ENCODE data around the gene CCDC137. TPM values are rescaled to one million over a fixed set of nuclear protein-coding genes. Genes with fewer than 3 reads are reported as not detected.

CCDC137 gene
- total and polyA plus RNA-seq, 2 donors (not counting 3 experiments of a cell fraction or from before 2014, with no cell fraction given), result 12.9 to 32.2 TPM

DNA sequence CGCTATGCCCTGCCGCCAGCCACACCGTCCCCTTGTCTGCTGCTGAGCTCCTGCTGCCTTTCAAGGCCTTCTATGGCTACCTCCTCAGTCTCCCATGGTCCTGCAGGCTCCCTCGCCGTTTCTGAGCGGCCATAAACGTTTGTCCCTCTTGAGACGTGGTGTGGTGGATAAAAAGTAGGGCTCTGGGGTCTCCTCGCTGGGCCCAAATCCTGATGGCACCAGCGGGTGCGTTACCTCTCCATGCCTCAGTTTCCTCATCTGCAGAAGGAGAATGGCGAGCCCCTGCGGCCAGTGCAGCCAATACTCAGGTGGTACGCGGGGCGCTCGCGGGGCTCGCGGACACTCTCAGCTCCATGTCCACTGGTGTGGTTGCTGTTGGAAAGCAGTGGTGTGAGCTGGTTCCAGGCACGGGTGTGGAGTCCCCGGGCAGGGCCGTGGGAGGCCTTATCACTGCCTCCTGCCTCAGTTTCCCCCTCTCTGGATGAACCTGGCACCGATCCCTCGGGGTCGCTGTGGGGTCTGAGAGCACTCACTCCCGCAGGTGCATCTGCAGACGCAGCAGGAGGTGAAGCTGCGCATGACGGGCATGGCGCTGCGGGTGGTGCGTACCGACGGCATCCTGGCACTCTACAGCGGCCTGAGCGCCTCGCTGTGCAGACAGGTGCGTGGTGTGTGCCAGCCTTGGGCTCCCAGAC, 48.0 kb downstream of the CCDC137 start:
- FAIRE-seq (no peak), DNase-seq (ENCODE audit: low read depth, low spot score) (no peak)
- intact Hi-C loops (cut with micrococcal nuclease) (no loop called here), dilution Hi-C loops (cut with MboI; ENCODE audit: extremely low pct_ligation_motif_present, low sequenced_read_pairs) (no loop called here)
- H3K79me2 ChIP-seq (ENCODE audit: control insufficient read depth, insufficient read depth, low read length), result no peaks in the 10 kb centered on the region
- no peak overlapping the region for H3K9ac ChIP-seq (replicated peaks; ENCODE audit: extremely low read depth, insufficient read depth, low read length)
- BruUV-seq (replicated peaks), result no TSS peak
- H3K9me3 ChIP-seq (replicated peaks; ENCODE audit: control insufficient read depth, insufficient read depth, low read length), result no peaks in the 10 kb centered on the region
- H2AFZ ChIP-seq (ENCODE audit: low read depth, low read length), result no peak overlapping the region
- POLR2A ChIA-PET, result no interaction called here
- CTCF ChIA-PET, result interaction anchor here (1.7 kb wide), 1 partner anchor 11 kb away, joined by 5 read pairs; no protein-coding TSS in a partner anchor
- no peaks in the 10 kb centered on the region for H3K9me1 ChIP-seq (replicated peaks; ENCODE audit: control insufficient read depth, extremely low read depth, insufficient read depth, low read length)
- H3K36me3 ChIP-seq (ENCODE audit: control insufficient read depth in 2 of 2, extremely low read depth in 1 of 2, insufficient read depth in 2 of 2, low read length in 2 of 2), result no peaks in the 10 kb centered on the region
- TF ChIP-seq POLR2AphosphoS5 (IDR thresholded peaks at IDR 0.05; ENCODE audit: insufficient read depth, low read depth, low read length), result no peak
- TF ChIP-seq GATA2 (IDR thresholded peaks at IDR 0.05; ENCODE audit: insufficient read depth, insufficient read length, low read depth, low read length), result no peak
- TF ChIP-seq POLR2A (IDR thresholded peaks at IDR 0.05; ENCODE audit: low read depth, low read length), result no peak
- TF ChIP-seq EZH2 (IDR thresholded peaks at IDR 0.05; ENCODE audit: borderline replicate concordance, low read depth, low read length, severe bottlenecking), result no peak
- TF ChIP-seq JUN (IDR thresholded peaks at IDR 0.05; ENCODE audit: borderline replicate concordance, insufficient read depth, insufficient read length, low read depth), result no peak
- no peak for TF ChIP-seq FOS (IDR thresholded peaks at IDR 0.05; ENCODE audit: borderline replicate concordance, insufficient read depth, low read length)
- TF ChIP-seq MYC (IDR thresholded peaks at IDR 0.05; ENCODE audit: low read depth, low read length), result no peak
- TF ChIP-seq, protein P1, sequence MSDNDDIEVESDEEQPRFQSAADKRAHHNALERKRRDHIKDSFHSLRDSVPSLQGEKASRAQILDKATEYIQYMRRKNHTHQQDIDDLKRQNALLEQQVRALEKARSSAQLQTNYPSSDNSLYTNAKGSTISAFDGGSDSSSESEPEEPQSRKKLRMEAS (IDR thresholded peaks at IDR 0.05; ENCODE audit: insufficient read depth, insufficient read length), result no peak
- TF ChIP-seq, protein P2, sequence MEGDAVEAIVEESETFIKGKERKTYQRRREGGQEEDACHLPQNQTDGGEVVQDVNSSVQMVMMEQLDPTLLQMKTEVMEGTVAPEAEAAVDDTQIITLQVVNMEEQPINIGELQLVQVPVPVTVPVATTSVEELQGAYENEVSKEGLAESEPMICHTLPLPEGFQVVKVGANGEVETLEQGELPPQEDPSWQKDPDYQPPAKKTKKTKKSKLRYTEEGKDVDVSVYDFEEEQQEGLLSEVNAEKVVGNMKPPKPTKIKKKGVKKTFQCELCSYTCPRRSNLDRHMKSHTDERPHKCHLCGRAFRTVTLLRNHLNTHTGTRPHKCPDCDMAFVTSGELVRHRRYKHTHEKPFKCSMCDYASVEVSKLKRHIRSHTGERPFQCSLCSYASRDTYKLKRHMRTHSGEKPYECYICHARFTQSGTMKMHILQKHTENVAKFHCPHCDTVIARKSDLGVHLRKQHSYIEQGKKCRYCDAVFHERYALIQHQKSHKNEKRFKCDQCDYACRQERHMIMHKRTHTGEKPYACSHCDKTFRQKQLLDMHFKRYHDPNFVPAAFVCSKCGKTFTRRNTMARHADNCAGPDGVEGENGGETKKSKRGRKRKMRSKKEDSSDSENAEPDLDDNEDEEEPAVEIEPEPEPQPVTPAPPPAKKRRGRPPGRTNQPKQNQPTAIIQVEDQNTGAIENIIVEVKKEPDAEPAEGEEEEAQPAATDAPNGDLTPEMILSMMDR (IDR thresholded peaks at IDR 0.05; ENCODE audit: extremely low read depth in 1 of 2, insufficient read depth in 1 of 2, low read depth in 1 of 2, low read length in 2 of 2), result no peak
- no peak overlapping the region for H3K4me3 ChIP-seq (replicated peaks in 1 of 3; ENCODE audit: insufficient read depth in 1 of 3, low read depth in 1 of 3, low read length in 3 of 3)
- no peaks in the 10 kb centered on the region for H4K20me1 ChIP-seq (replicated peaks; ENCODE audit: control insufficient read depth, extremely low read depth, insufficient read depth, low read length)
- no peak overlapping the region for H3K27ac ChIP-seq (ENCODE audit: insufficient read depth, low read depth, low read length)
- H3K4me2 ChIP-seq (ENCODE audit: insufficient read depth, low read length), result no peak overlapping the region
- H3K4me1 ChIP-seq (ENCODE audit: control insufficient read depth, extremely low read depth, insufficient read depth, low read length), result peaks cover 18% of the 10 kb centered on the region
- no peaks in the 10 kb centered on the region for H3K27me3 ChIP-seq (ENCODE audit: control insufficient read depth in 2 of 2, insufficient read depth in 2 of 2, low read length in 2 of 2)
